Subcutaneous adipose tissue (tissue), 4 donors: ENCODE results near the gene FGF12. TPM values are rescaled to one million over a fixed set of nuclear protein-coding genes. Genes with fewer than 3 reads are reported as not detected.

ENCODE experiments used
- CTCF ChIP-seq: fragments of 450-650 bp; IDR thresholded peaks from one replicate; pipeline ENCODE4 v1.5.1; 2016; ENCODE audit warnings: low read depth, mild to moderate bottlenecking, control low read depth, antibody characterized with exemption, moderate library complexity
- total RNA-seq, 4 donors: library from RNA; depleted of rRNA; stranded (reverse); fragments of >200 nt; gene quantifications; one replicate each; pipeline ENCODE4 v1.1.0, GENCODE V29; 2016

FGF12 gene
- total RNA-seq, 4 donors from 2014 or later = 1.1 to 12.1 (median 4.5) TPM

DNA sequence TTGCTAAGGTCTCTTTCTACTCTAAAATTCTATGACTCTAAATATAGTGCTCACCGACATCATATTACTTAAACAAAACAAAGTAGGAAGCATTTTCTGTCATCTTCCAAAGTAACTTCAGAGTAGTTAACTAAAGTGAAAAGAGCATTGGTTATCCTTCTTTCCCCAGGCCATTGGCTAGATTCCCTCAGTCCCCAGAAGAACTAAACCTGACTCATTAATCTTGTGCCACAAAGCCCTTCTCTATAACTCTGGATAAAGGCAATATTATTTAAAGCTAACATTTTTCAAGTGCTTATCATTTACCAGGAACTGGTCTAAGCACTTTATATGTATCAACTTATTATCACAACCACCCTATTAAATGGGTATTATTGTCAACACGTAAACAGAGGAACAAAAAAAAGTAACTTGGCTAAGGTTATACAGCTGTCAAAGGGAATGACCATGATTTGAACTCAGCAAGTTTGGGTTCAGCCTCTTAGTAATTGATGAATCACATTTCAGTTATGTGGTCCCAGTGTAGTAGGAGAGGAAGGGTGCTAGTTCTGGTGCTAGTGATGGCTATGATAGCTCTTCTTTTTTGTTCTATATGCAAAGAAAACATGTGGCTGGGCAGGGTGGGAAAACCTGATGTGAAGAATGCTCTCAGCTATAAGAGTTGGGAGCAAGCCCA is 304.9 kb downstream of the FGF12 start:
- no peak for TF ChIP-seq CTCF

DNA sequence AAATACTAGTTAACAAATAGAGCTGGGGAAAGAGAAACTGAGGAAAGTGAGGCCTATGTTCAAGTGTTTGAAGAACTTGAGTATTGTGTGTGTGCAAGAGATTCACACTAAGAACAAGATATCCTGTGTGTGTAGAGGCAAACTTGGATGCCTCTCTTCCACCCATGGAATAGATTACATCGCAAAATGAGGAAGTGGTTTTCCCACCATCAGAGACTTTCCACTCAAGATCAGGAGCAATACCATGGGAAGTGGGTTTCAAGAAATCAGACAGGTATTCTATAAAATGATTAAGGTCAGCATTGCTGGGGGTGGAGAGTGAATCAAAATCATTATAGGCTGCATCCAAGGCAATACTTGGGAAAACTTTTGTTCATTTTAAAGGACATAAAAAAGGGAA is 308.0 kb downstream of the FGF12 start:
- TF ChIP-seq CTCF = no peak

GRCh38 chr3:192417559-192418055 is 309.7 kb downstream of the FGF12 start:
- TF ChIP-seq CTCF = no peak

GRCh38 chr3:192417017-192417416 is 310.3 kb downstream of the FGF12 start:
- no peak for TF ChIP-seq CTCF

- no peak for TF ChIP-seq CTCF
Observed at GRCh38 chr3:192413461-192413860, 313.9 kb downstream of the FGF12 start.

GRCh38 chr3:192410684-192410960 is 316.7 kb downstream of the FGF12 start:
- no peak for TF ChIP-seq CTCF

DNA sequence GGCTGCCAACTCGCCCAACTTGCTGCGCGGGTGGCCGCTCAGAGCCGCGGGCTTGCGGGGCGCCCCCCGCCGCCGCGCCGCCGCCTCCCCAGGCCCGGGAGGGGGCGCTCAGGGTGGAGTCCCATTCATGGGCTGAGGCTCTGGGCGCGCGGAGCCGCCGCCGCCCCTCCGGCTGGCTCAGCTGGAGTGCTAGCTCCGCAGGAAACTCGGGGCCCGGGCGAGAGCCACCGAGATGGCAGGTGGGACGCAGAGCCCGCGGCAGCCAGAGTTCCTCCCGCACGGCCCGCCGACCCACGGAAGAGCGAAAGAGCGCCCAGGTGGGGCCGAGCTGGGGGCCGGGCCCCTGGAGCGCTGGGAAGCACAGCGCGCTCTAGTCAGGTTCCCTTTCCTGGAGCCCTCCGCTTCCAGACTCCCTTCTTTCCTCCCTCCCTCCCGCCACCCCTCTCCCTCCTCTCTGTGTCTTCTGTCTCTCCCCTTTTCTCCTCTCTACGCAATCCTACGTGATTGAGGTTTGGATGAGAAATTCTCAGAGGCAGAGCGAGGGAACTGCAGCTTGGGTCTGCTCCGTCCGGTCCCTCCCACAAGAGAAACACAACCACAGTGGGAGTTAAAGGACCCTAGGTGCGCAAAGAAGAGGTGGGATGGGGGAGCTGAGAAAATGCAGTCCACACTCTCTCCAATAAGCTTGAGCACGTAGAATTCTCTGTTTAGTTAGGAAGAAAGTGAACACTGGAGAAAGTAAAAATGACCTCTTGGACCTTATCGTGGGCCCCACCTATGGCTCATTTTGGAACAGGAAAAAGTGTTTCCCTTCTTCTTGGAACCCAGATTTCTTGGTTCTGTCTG is 317.3 kb downstream of the FGF12 start:
- TF ChIP-seq CTCF = no peak
